Esophagus squamous epithelium (tissue), 5 donors: ENCODE results near the gene CABP4. TPM values are rescaled to one million over a fixed set of nuclear protein-coding genes. Genes with fewer than 3 reads are reported as not detected.
A peak's percentile ranks its signal among the peaks of the same experiment; 100 is the strongest.

Experiments
- DNase-seq: peaks from one replicate; lab custom pipeline; 2025; lab: John Stamatoyannopoulos, UW
- H3K27ac ChIP-seq, 4 donors: fragments of 200-600 bp; sonication (generic); one replicate each; pipeline ENCODE4 v1.5.1; 2016 to 2019; ENCODE audit warnings: mild to moderate bottlenecking in 1 of 4
- H3K27me3 ChIP-seq, 4 donors: fragments of 200-600 bp; sonication (generic); 1 replicate in 3 of 4; 2 replicates in 1 of 4; pipeline versions ENCODE4 v1.5.1 to v1.6.0; 2017 to 2021; ENCODE audit warnings: antibody characterized with exemption in 1 of 4
- H3K36me3 ChIP-seq, 3 donors: fragments of 200-600 bp; sonication (generic); one replicate each; pipeline ENCODE4 v1.5.1; 2016 to 2019
- H3K4me1 ChIP-seq, 3 donors: fragments of 200-600 bp; sonication (generic); one replicate each; pipeline ENCODE4 v1.5.1; 2017 to 2019
- H3K4me3 ChIP-seq, 4 donors: fragments of 200-600 bp; sonication (generic); 1 replicate in 3 of 4; 2 replicates in 1 of 4; pipeline ENCODE4 v1.5.1; 2016 to 2019; ENCODE audit warnings: mild to moderate bottlenecking in 2 of 4, moderate library complexity in 1 of 4
- H3K9me3 ChIP-seq, 3 donors: fragments of 200-600 bp; sonication (generic); one replicate each; pipeline ENCODE4 v1.5.1; 2016 to 2019
- CTCF ChIP-seq, 6 experiments: fragments of 450-650 bp in 4 of 6; fragments of 200-600 bp in 2 of 6; sonication (generic) in 2 of 6; IDR thresholded peaks; one replicate each; pipeline ENCODE4 v1.5.1; 2016 to 2019; ENCODE audit warnings: antibody characterized with exemption in 6 of 6, mild to moderate bottlenecking in 4 of 6, moderate library complexity in 4 of 6
- POLR2A ChIP-seq, 4 donors: fragments of 450-650 bp; IDR thresholded peaks; one replicate each; pipeline ENCODE4 v1.6.1; 2017; ENCODE audit warnings: antibody characterized with exemption in 4 of 4, mild to moderate bottlenecking in 4 of 4, moderate library complexity in 3 of 4
- WGBS, 2 donors: methylation state at CpG; one replicate each; pipeline ENCODE4 v1.1.5; 2018; 5-methylcytosine and 5-hydroxymethylcytosine counted together
- intact Hi-C: fragments of 100-400 bp; cut with DNase I; formaldehyde crosslinking; loops from one replicate; pipeline ENCODE4 v1.15.0; 2022
- total RNA-seq, 4 donors: library from RNA; depleted of rRNA; stranded (reverse); fragments of >200 nt; gene quantifications; one replicate each; pipeline ENCODE4 v1.1.0, GENCODE V29; 2016
- donor health status: DM: yes; HTN: yes; CAD: no.

CABP4 gene
- total RNA-seq, 4 donors from 2014 or later: 0.38 TPM; not detected in 3

DNA sequence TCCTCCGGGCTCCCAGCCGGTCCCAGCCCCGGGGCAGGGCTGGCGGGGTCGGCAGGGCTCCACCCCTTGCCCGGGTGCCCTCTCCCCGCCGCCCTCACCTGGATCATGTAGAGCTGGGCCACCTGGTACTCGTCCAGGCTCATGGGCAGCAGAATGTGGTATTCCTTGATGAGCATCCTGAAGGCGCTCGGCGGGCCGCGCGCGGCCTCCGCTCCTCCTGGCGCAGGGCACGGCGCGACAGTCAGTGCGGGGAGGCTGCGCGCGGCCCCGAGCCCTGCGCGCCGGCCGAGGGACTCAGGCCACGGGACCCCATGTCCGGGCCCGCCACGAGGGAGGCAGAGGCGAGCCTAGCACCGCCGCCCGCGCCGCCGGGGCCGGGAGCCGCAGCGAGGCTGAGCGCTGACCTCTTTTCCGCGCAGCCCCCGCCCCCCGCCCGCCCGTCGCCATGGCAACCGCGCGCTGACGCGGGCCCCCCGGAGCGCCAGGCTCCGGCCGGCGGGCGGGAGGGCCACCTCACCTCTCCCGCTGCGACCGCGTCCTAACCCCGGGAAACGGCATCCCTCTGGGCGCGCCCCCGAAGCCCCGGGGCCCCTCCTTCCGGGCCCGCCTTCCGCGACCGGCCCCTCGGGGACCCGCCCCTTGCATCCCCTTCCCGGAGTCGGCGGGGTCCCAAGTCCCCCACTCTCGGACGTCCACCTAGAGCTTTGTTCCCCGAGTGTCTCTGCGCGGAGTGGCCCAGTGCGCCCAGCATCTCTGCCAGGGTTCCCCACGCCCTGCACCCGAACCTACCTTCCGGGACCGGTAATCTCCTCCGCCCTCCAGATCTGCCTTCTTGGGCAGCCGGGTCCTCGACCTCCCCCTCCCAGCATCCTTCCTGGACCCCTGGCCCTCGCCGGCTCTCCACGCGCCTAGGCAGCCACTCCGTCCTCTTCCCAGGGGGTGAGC, 49.1 kb downstream of the CABP4 start:
- DNase-seq: no peak
- TF ChIP-seq POLR2A (IDR thresholded peaks at IDR 0.05): no peak
- WGBS, 2 donors: 0 to 4% methylated on average over 9 to 10 of the region's 101 CpGs

GRCh38 chr11:67504950-67505581, 49.9 kb downstream of the CABP4 start, which contains the start of gene PITPNM1:
PITPNM1 (minus strand) TSS chr11:67505363; CDS start chr11:67504180, 1,183 bp downstream.
- peaks cover 32 to 57% (median 47%) of the 10 kb centered on the region in 3 donors for H3K4me1 ChIP-seq
- 0% methylated on average over 2 to 7 of the region's 58 CpGs for WGBS, 2 donors
- intact Hi-C loops: loop anchor here (5.0 kb wide), 1 partner anchor 103 kb away; the partner anchor contains the start of genes PPP1CA and TBC1D10C

More for the DNA sequence above, 49.1 kb downstream of the CABP4 start:
- Histone ChIP-seq H3K36me3 (peaks cover 4 to 42% (median 8%) of the 10 kb centered on the region in 3 donors), H3K27ac (peak overlapping the region; percentile 96 to 99 (median 98)), H3K9me3 (no peaks in the 10 kb centered on the region), H3K27me3 (peaks cover 0 to 38% (median 0%) of the 10 kb centered on the region in 4 donors), H3K4me3 (peak overlapping the region; percentile 64 to 90 (median 68)), H3K4me1 (peaks cover 32 to 56% (median 47%) of the 10 kb centered on the region in 3 donors)
- intact Hi-C loops: loop anchor here (5.0 kb wide), 1 partner anchor 102 kb away; the partner anchor contains the start of genes PPP1CA and TBC1D10C

GRCh38 chr11:67505605-67506396, 50.6 kb downstream of the CABP4 start:
- 0 to 20% methylated on average over 1 to 7 of the region's 17 CpGs for WGBS, 2 donors
- intact Hi-C loops: no loop called here

More at GRCh38 chr11:67504950-67505581, 49.9 kb downstream of the CABP4 start, which contains the start of gene PITPNM1:
- Histone ChIP-seq H3K27me3 (peaks cover 0 to 38% (median 0%) of the 10 kb centered on the region in 4 donors), H3K36me3 (peaks cover 4 to 34% (median 8%) of the 10 kb centered on the region in 3 donors), H3K4me3 (peak within 1 kb of the TSS; percentile 64 to 90 (median 68)), H3K27ac (peak within 1 kb of the TSS; percentile 96 to 99 (median 98)), H3K9me3 (no peaks in the 10 kb centered on the region)
- DNase-seq: no peak
- TF ChIP-seq CTCF (IDR thresholded peaks at IDR 0.05) (no peak), POLR2A (IDR thresholded peaks at IDR 0.05) (peak in 3 of 4 donors; percentile 28 to 83 (median 55))

DNA sequence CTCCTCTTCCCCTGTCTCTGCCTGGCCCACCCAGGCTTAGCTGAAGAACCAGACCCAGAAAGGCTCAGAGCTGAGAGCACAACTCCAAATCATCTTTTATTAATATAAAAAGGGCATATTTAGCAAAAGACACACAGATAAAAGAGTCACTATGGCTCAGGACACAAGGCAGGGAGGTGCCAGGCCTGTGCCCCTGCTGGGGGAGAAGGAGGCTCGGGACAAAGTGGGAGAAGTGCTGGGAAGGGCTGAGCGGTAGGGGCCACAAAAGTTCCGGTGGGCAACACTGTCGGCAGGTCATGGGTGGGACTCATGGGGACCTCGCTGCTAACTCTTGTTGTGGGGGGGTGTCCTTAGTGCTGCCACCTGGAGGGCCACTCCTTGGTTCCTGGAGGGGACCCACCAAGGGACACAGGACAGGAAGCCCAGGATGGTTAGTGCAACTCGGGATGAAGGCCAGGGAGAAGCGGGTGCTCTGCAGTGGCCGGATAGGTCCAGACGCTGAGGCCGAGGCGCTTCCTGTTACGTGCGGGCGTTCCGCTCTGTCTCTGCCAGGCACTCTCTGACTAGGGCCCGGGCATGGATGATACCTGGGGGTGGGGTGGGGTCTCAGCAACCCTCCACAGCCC, 51.4 kb downstream of the CABP4 start:
- peaks cover 4 to 20% (median 7%) of the 10 kb centered on the region in 3 donors for H3K36me3 ChIP-seq
- H3K4me1 ChIP-seq: peaks cover 32 to 57% (median 47%) of the 10 kb centered on the region in 3 donors
- H3K4me3 ChIP-seq: peak overlapping the region in 3 of 4 donors; percentile 68 to 90 (median 72)
- no peaks in the 10 kb centered on the region for H3K9me3 ChIP-seq
- TF ChIP-seq CTCF (IDR thresholded peaks at IDR 0.05) (peak in 1 of 6 experiments; percentile 14), POLR2A (IDR thresholded peaks at IDR 0.05) (no peak)
- peak overlapping the region; percentile 96 to 99 (median 98) for H3K27ac ChIP-seq
- H3K27me3 ChIP-seq: peaks cover 0 to 48% (median 0%) of the 10 kb centered on the region in 4 donors
- 57 to 58% methylated on average over 5 to 6 of the region's 16 CpGs for WGBS, 2 donors
- DNase-seq: no peak
- intact Hi-C loops: no loop called here

More at GRCh38 chr11:67505605-67506396, 50.6 kb downstream of the CABP4 start:
- Histone ChIP-seq H3K9me3 (no peaks in the 10 kb centered on the region), H3K4me3 (peak overlapping the region; percentile 64 to 90 (median 68)), H3K27ac (peak overlapping the region; percentile 96 to 99 (median 98)), H3K4me1 (peaks cover 32 to 57% (median 47%) of the 10 kb centered on the region in 3 donors), H3K36me3 (peaks cover 4 to 28% (median 8%) of the 10 kb centered on the region in 3 donors), H3K27me3 (peaks cover 0 to 42% (median 0%) of the 10 kb centered on the region in 4 donors)
- peak; percentile 97 to 99 (median 99) for TF ChIP-seq CTCF (IDR thresholded peaks at IDR 0.05)
- peak in 3 of 4 donors; percentile 29 to 63 (median 51) for TF ChIP-seq POLR2A (IDR thresholded peaks at IDR 0.05)
- DNase-seq: peak; percentile 57
